Thoracic aorta (tissue), 2 donors: ENCODE measurements around the gene RIMBP2. TPM values are rescaled to one million over a fixed set of nuclear protein-coding genes. Genes with fewer than 3 reads are reported as not detected.

Experiments
- ATAC-seq: fragments of 150-250 bp; one replicate; pipeline ENCODE4 v1.8.0; 2017; ENCODE audit warnings: low read depth; ENCODE audit not compliant: insufficient number of reproducible peaks, low FRiP score
- DNase-seq: peaks from one replicate; pipeline ENCODE4 v3.0.0-alpha.2; 2020; ENCODE audit warnings: low spot score
- H3K27ac ChIP-seq, 2 donors: fragments of 200-600 bp; sonication (generic); 1 replicate in 1 of 2; 2 replicates in 1 of 2; pipeline ENCODE4 v1.5.1; 2016; ENCODE audit warnings: mild to moderate bottlenecking in 2 of 2, moderate library complexity in 2 of 2
- H3K27me3 ChIP-seq: fragments of 200-600 bp; sonication (generic); replicated peaks from 2 replicates; pipeline ENCODE4 v1.6.0; 2016; ENCODE audit warnings: mild to moderate bottlenecking; ENCODE audit not compliant: insufficient read depth
- H3K36me3 ChIP-seq: fragments of 200-600 bp; sonication (generic); one replicate; pipeline ENCODE4 v1.5.1; 2016
- H3K4me1 ChIP-seq, 2 donors: fragments of 200-600 bp; sonication (generic); 1 replicate in 1 of 2; 2 replicates in 1 of 2; pipeline versions ENCODE4 v1.5.1 to v1.6.0; 2016; ENCODE audit warnings: low read depth in 2 of 2, mild to moderate bottlenecking in 1 of 2; ENCODE audit not compliant: control insufficient read depth in 1 of 2
- H3K4me3 ChIP-seq: fragments of 200-600 bp; sonication (generic); 2 replicates; pipeline ENCODE4 v1.5.1; 2016; ENCODE audit warnings: mild to moderate bottlenecking
- H3K9me3 ChIP-seq: fragments of 200-600 bp; sonication (generic); 2 replicates; pipeline ENCODE4 v1.5.1; 2016
- CTCF ChIP-seq: fragments of 200-600 bp; sonication (generic); IDR thresholded peaks from one replicate; pipeline ENCODE4 v1.5.1; 2019; ENCODE audit warnings: antibody characterized with exemption
- total RNA-seq, 2 donors: library from RNA; depleted of rRNA; stranded (reverse); fragments of >200 nt; gene quantifications; one replicate each; pipeline versions ENCODE4 v1.1.0 to v1.2.3, GENCODE V29; 2016

The RIMBP2 gene
- total RNA-seq, 2 donors from 2014 or later = 0.54 to 0.92 TPM

GRCh38 chr12:130737731-130738130 lies 21.6 kb upstream of the RIMBP2 start:
- no peak overlapping the region for H3K4me3 ChIP-seq
- no peaks in the 10 kb centered on the region for H3K27me3 ChIP-seq
- no peak overlapping the region for H3K27ac ChIP-seq
- ATAC-seq (no peak), DNase-seq (no peak)
- H3K9me3 ChIP-seq = peaks cover 7% of the 10 kb centered on the region
- no peaks in the 10 kb centered on the region for H3K36me3 ChIP-seq
- H3K4me1 ChIP-seq = no peaks in the 10 kb centered on the region
- TF ChIP-seq CTCF = no peak

GRCh38 chr12:130729344-130729743 lies 13.2 kb upstream of the RIMBP2 start:
- no peak for TF ChIP-seq CTCF
- Histone ChIP-seq H3K27ac (no peak overlapping the region), H3K36me3 (no peaks in the 10 kb centered on the region), H3K27me3 (no peaks in the 10 kb centered on the region), H3K4me3 (no peak overlapping the region), H3K9me3 (no peaks in the 10 kb centered on the region), H3K4me1 (no peaks in the 10 kb centered on the region)
- DNase-seq (no peak), ATAC-seq (no peak)

GRCh38 chr12:130728158-130729058 lies 12.3 kb upstream of the RIMBP2 start:
- Histone ChIP-seq H3K27ac (no peak overlapping the region), H3K4me3 (no peak overlapping the region), H3K27me3 (no peaks in the 10 kb centered on the region), H3K36me3 (no peaks in the 10 kb centered on the region), H3K4me1 (no peaks in the 10 kb centered on the region), H3K9me3 (no peaks in the 10 kb centered on the region)
- ATAC-seq (no peak), DNase-seq (no peak)
- no peak for TF ChIP-seq CTCF

- ATAC-seq (no peak), DNase-seq (no peak)
- TF ChIP-seq CTCF = no peak
- Histone ChIP-seq H3K27ac (no peak overlapping the region), H3K4me1 (peaks cover 2 to 16% of the 10 kb centered on the region in 2 donors), H3K9me3 (peaks cover 4% of the 10 kb centered on the region), H3K36me3 (no peaks in the 10 kb centered on the region), H3K27me3 (no peaks in the 10 kb centered on the region), H3K4me3 (no peak overlapping the region)
Measured at GRCh38 chr12:130719263-130719859, 3.3 kb upstream of the RIMBP2 start.

- peaks cover 4% of the 10 kb centered on the region for H3K9me3 ChIP-seq
- H3K27me3 ChIP-seq = no peaks in the 10 kb centered on the region
- no peaks in the 10 kb centered on the region for H3K36me3 ChIP-seq
- no peak for ATAC-seq
- DNase-seq = no peak
- no peak for TF ChIP-seq CTCF
- no peak overlapping the region for H3K4me3 ChIP-seq
- H3K27ac ChIP-seq = no peak overlapping the region
- peaks cover 6 to 22% of the 10 kb centered on the region in 2 donors for H3K4me1 ChIP-seq
Measured at GRCh38 chr12:130717752-130718151, 1.7 kb upstream of the RIMBP2 start.
